CD4-positive, alpha-beta T cell treated with Interleukin-15 for 1 hour (primary cell): Measurements from ENCODE around the gene TRIM46.

Experiments used
- DNase-seq: peaks from one replicate; pipeline ENCODE4 v3.0.0-alpha.2; 2020

The TRIM46 gene, protein sequence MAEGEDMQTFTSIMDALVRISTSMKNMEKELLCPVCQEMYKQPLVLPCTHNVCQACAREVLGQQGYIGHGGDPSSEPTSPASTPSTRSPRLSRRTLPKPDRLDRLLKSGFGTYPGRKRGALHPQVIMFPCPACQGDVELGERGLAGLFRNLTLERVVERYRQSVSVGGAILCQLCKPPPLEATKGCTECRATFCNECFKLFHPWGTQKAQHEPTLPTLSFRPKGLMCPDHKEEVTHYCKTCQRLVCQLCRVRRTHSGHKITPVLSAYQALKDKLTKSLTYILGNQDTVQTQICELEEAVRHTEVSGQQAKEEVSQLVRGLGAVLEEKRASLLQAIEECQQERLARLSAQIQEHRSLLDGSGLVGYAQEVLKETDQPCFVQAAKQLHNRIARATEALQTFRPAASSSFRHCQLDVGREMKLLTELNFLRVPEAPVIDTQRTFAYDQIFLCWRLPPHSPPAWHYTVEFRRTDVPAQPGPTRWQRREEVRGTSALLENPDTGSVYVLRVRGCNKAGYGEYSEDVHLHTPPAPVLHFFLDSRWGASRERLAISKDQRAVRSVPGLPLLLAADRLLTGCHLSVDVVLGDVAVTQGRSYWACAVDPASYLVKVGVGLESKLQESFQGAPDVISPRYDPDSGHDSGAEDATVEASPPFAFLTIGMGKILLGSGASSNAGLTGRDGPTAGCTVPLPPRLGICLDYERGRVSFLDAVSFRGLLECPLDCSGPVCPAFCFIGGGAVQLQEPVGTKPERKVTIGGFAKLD

DNA sequence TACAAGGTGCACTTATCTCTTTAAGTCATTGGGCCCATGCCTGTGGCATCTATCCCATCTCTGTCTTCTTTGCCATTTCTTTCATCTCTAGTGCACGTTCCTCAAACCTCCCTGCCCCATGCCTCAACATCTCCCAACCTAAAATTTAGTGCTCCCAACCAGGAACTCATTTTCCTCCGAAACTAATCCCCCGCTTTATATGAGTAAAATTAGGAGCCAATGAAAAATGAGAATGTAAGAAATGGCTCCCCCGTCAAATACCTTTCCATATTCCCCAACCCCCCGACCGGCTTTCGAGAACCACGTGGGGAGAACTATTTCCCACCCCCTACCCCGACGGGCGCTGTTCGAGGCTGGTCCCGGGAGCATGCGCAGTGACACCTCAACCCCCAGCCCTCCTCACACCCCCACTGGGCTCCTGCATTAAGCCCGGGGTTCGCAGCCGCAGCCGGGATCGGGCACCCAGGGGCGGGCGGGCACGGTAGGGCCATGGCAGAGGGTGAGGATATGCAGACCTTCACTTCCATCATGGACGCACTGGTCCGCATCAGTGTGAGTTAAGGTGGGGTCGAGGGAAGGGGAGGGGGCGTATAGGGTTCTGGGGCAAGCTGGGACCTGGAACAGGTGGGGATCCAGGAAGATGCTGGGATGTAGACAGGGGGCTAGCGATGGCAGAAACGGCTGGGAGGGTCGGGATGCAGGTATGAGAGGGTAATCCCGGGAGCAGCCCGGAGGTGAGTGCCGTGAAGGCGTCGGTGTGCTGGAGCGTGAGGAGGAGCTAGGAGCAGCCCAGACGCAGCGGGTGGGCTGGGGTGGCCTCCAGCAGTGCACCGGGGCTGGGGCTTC is at the start of gene TRIM46:
Gene TRIM46 (plus strand): TSS at position 372 of the 846 bp plus-strand sequence. CDS start 118 bp downstream, at position 490.
- DNase-seq, result peak; percentile 73

DNA sequence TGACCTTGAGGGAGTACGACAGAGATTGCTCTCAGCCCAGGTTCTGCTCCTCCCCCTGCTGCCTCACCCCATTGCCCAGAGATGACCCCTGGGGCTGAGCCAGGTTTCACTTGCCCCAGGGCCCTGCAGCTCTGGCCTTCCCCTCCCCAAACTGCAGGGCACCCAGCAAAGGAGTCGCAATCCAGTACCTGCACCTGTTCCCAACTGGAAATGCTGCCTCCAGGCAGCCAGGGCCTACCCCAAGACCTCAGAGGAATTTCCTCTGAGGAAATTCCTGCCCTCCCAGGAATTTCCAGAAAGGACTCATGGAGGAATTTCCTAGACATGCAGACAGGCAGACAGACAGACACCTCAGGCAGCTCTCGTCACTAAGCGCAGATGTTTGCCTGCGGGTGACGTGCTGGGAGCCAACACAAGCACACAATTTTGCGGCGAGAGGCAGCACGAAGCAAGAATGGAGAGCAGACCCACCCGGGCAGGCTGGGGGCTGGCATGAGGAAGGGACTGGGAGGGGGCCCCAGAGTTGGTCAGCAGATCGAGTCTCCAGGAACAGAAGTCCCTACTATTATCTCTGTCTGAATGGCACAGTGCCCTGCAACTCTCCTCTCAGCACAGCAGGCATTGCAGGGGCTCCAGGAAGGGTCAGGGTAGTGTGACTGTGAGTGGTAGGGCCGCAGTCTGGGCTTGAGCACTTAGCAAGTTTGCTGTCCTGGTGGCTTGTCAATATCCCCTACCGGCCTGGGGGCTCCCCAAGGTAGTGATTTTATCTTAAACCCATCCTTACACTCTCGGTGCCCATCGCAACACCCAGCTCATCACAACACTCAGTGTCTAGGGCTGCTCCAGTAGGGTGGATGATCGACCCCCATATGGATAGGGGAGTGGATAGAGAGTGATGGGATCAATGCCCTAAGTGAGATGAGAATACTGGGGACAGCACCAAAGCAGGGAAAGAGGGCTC is 48.9 kb upstream of the TRIM46 start:
- DNase-seq, result no peak

DNA sequence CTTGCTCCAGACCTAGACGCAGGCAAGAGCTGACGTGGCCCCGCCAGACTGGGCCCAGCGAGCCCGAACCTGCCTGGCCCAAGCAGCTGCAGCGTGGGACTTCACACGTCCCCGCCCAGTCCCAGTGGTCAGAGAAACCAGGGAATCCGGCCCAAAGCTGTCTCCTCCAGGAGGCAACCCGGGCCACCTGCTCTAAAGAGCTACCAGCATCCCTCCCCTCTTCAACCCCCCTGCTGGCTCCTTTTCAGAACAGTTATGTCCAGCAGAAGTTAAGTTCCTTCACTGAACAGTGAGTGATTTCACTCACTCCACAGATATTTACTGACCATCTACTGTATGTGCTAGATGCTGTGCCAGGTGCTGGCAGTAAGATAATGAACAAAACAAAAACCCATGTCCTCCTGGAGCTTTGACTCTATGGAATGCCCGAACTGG is 48.1 kb upstream of the TRIM46 start:
- no peak for DNase-seq

DNA sequence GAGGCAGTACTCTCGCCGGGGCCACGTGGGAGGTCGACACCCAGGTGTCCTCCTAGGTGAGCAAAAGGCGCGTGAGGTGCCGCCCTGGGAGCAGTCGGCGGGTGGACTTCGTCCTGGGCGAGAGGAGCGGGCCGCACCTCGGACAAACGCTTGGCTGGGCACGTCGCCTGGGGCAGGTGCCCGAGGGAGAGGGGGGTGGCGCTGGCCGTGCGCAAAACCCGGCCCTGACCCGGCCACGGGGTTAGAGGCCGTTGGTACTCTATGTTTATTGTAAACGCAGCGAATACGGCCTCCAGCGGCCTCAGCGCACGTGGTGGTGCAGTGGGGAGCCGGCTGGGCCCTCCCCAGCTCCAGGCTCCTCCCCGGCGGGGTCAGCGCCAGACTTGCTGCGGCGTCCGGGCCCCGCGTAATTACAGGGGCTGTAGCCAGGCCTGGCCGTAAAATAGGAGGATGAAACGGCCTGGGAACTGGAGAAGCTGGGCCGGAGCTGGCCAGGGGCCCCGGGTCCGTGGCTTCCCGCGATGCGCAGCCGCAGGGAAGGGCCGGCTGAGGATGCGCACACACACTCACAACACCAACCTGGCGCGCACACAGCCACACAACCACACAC is 47.6 kb upstream of the TRIM46 start:
- no peak for DNase-seq

DNA sequence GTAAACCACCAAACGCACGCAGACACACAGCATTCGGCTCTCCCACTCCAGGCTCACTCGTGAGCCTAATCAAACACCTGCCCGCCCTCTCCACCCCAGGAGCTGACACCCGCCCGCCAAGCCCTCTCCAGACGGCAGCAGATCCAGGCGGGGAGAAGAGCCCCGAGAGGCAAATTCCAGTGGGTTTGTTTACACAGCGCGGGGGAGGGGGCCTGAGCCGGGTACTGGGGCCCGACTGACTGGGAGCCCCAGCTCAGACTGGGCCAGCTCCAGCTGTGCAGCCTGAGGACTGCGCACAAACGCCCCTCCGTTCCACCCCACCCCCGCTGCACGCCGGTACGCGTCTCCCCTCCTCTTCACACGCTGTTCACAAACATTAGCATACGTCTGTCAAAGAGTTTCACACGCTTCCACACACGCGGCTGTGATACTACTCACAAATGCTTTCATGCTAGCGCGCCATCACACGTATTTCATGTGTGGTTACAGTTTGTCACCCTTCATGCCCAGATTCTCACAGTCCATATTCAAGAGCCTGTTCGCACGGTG is 47.0 kb upstream of the TRIM46 start:
- DNase-seq, result no peak

DNA sequence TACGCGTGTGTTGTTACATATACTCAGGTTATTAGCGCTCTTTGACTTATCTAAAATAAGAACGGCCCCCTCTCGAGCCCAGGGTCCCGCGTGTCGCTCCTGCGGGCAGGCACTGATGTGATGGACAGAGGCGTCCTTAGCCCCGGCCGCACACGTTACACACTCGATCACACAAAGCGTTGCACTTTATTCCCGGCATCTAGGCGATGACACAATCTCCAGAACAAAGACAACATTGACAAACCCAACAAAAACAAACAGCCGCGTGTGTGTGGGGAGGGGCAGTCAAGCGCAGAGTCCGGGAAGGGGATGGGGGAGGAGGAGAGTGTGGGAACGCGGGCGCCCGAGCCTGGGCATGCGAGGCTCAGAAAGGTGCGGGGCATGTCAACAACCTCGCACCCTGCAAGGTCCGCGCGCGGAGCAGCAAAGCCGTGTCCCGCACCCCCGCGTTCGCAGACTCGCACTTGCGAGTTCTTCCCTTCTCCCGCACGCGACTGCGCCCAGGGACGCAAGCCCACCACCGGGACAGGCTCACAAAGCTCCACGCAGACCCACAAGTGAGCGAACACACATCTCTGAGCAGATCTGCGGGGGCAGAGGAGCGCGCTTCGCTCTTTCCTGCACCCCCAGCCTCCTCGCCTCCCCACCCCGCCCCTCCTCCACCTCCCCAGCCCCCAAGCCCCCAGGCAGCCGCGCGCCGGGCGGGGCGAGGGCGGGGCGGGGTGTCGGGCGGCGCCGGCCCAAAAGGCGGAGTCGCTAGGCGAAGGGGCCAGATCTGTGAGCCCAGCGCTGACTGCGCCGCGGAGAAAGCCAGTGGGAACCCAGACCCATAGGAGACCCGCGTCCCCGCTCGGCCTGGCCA is 46.3 kb upstream of the TRIM46 start, which contains the start of gene EFNA1:
Gene EFNA1 (plus strand): TSS at position 772 of the 862 bp plus-strand sequence. CDS start 102 bp downstream, outside the sequence.
- peak; percentile 32 for DNase-seq

DNA sequence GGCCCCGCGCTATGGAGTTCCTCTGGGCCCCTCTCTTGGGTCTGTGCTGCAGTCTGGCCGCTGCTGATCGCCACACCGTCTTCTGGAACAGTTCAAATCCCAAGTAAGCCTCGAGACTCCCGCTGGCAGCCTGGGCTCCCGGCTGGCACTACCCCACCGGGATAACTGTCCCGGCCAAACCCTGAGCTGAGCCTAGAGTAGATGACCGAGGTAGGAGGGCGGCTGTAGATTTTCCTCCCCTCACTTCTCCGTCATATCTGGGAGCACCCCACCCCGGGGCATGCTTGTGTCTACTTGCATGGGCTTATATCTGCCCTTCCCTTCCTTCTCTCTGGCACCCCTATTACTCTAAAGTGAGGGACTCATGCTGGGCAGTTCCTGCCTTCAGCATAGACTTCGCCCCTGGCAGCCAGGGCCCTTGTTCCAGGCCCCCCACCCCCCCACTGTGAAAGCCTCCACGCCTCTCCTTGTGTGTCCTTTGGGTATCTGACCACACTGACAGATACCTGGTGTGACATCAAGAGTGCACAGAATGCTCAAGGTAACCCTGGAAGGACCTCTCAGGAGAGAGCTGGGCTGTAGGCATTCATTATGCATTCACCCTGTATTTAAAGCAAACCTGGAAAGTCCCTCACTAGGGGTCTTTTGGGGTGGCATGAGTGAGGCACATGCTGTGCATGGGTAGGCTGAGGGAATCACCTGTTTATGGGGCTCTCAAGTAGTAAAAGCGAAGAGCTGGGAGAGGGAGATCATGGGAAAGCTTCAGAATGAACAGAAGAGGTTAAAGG is 45.5 kb upstream of the TRIM46 start:
- DNase-seq, result no peak

DNA sequence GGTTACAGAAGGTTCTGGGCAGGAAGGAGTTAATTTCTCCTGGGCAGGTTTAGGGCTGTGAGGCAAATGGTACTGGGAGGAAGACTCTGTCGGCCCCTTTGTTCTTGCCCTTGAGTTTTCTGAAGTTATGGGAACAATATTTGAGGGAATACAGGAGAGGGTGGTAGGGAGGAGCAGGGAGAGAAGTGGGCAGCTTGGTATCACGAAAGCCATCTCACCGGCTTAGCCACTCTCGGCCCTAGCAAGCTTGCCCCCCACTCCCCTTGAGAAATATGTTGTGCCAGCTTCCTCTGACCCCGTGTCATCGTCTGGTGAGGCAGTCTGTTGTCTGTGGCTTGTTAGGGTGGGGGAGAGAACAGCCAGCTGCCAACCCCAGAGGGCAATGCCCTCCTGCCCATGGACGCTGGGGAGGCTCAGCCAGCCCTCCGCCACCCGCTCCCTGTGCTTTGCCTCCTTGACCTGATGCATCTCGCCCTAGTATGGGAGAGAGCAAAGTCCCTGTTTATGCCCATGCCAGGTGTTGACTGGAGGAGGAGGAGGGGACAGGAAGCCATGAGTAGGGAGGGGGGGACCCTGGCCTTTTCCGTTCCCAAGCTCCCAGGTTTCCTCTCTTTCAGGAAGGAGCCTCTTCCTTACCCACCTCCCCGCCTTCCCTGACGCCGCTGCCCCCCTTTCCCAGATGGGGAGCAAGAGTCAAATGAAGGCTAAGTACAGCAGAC is 44.7 kb upstream of the TRIM46 start:
- DNase-seq, result no peak

DNA sequence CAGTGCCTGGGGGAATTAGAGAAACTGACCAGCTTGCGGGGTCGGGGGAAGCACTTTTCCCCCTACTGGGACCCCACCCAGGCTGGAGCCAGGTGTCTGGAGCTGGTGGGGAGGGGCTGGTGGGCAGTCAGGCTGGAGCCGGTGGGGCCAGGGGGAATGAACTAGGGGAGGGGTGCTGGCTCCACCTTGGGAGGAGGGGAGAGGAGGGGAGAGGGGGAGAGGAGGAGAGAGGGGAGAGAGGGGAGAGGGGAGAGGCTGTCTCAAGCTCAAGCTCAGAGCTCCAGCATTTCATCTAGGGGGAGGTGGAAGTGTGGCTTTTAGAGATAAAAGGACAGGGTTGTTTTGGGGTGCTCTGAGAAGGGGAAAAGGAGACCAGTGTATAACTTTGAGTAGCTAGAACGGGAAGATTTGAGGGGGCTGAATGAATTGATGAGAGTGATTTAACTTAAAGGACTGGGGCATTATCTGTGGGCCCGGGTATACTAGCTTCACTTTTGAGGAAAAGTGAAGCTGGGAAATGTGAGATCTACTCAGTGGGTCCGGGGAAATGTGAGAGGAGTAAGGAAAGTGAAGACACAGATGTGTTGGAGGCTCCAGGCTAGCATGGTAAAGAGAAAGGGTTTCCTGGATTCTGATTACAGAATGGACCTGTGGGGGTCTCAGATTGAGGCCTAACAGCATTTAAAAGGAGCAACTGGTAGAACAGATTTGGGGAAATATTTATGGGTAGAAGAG is 43.2 kb upstream of the TRIM46 start:
- DNase-seq, result no peak

DNA sequence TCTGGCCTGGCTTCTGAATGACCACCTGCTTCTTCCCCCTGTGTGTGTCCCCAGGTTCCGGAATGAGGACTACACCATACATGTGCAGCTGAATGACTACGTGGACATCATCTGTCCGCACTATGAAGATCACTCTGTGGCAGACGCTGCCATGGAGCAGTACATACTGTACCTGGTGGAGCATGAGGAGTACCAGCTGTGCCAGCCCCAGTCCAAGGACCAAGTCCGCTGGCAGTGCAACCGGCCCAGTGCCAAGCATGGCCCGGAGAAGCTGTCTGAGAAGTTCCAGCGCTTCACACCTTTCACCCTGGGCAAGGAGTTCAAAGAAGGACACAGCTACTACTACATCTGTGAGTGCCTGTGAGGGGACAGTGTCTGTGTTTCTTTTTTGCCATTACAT is 42.4 kb upstream of the TRIM46 start:
- DNase-seq, result no peak

DNA sequence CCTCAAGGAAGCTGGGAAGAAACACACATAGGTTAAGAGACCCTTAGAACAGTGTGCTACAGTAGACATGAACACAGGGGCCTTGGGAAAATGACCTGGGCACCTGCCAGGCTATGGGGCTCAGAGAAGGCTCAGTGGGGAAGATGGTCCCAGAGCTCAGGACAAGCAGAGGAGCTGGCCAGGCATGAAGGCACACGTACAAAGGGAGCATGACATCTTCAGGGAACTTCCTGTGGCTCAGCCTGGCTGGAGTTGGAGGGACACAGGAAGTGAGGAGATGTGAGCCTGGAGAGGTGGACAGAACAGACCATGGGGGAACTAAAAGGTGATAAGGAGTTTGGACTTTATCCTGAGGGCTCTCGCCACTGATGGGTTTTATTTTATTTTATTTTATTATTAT is 41.8 kb upstream of the TRIM46 start:
- no peak for DNase-seq

DNA sequence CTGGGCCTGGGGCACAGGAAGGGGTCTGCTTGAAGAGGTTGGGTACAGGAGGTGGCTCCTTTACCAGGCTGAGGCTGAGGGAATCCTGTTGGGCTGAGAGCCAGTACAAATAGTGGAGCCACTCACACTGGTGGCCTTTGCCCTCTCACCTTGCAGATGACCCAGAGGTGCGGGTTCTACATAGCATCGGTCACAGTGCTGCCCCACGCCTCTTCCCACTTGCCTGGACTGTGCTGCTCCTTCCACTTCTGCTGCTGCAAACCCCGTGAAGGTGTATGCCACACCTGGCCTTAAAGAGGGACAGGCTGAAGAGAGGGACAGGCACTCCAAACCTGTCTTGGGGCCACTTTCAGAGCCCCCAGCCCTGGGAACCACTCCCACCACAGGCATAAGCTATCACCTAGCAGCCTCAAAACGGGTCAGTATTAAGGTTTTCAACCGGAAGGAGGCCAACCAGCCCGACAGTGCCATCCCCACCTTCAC is 39.8 kb upstream of the TRIM46 start:
- DNase-seq, result no peak

DNA sequence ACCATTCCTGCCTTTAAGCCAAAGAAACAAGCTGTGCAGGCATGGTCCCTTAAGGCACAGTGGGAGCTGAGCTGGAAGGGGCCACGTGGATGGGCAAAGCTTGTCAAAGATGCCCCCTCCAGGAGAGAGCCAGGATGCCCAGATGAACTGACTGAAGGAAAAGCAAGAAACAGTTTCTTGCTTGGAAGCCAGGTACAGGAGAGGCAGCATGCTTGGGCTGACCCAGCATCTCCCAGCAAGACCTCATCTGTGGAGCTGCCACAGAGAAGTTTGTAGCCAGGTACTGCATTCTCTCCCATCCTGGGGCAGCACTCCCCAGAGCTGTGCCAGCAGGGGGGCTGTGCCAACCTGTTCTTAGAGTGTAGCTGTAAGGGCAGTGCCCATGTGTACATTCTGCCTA is 39.3 kb upstream of the TRIM46 start:
- no peak for DNase-seq

DNA sequence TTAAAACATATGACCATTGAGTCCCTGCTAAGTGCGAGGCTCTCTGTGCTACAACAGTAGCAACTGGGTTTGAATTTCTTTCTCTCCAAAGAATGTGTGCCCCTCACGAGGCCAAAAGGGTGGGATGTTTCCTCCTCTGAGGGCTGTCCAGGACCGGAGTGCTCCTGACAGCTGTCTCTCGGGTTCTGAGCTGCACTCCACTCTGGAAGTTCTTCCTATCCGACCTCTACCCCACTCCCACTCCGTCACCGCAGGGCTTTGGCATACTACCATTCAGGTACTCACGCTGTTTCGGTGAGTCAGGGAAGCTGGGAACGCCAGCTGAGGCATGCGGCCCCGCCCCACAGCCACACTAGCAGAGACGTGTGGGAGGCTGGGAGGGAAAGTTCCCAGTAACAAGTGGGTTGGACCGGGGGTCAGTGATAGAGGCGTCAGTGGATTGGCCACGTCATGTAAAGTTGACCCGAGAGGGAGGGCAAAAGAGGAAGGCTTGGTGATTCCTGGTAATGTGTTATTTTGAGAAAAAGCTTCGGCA is 38.7 kb upstream of the TRIM46 start:
- DNase-seq, result peak; percentile 75

DNA sequence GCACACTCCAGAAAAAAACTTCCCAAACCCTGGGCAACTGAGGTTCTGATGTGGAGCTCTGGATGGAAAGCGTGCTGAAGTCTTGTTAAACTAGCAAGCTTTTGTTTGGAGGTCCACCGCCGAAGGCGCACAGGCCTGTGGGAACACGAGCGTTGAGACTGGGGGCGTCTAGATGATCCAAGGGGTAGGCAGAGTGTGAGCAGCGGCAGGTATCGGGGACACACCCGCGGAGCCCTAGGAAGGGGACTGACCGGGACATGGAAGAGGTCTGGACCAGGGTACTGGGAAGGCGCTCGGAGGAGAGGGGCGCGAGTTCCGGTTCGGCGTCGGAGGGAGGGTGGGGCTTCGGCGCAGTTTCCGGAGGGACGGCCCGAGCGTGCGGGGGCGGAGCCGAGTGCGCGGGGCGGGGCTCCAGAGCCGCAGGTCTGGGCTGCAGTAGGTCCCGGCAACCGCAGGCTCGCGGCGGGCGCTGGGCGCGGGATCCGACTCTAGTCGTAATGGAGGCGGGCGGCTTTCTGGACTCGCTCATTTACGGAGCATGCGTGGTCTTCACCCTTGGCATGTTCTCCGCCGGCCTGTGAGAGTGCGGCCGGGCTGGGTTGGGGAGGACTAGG is 38.1 kb upstream of the TRIM46 start, which contains the start of gene SLC50A1:
Gene SLC50A1 (plus strand): TSS at position 438 of the 614 bp plus-strand sequence. CDS start 60 bp downstream, at position 498.
- peak; percentile 94 for DNase-seq

DNA sequence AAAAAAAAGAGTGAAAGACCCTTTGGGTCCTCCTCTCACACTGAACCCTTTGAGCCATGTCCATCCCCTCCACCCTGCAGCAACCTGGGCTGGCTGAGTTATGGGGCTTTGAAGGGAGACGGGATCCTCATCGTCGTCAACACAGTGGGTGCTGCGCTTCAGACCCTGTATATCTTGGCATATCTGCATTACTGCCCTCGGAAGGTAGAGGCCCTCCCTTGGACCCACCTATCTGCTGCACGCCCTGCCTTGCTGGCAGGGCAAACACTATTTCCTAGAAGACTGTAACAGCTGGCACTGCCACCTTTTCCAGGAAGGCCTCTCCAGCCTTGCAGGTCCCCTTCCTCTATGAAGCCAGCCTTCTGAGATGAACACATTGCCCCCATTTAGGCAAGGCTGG is 36.9 kb upstream of the TRIM46 start:
- DNase-seq, result peak; percentile 54
